Psoas muscle (tissue), 8 donors: ENCODE results near the gene CHKA. TPM values are rescaled to one million over a fixed set of nuclear protein-coding genes. Genes with fewer than 3 reads are reported as not detected.

Source experiments
- ATAC-seq, 4 donors: fragments of 200-7000 bp; cut with Tn5 transposase; one replicate each; pipeline ENCODE4 v1.9.1; 2020; ENCODE audit warnings: moderate library complexity in 3 of 4, mild to moderate bottlenecking in 2 of 4
- DNase-seq, 2 donors: peaks; one replicate each; pipeline ENCODE4 v3.0.0-alpha.2; 2020
- H3K27ac ChIP-seq: fragments of 200-600 bp; one replicate; pipeline ENCODE4 v1.8.0; 2022
- H3K27me3 ChIP-seq, 3 donors: fragments of 200-600 bp in 1 of 3; one replicate each; pipeline versions ENCODE4 v1.6.1 to v1.8.0; 2013 to 2022; ENCODE audit warnings: low read length in 2 of 3, mild to moderate bottlenecking in 2 of 3, moderate library complexity in 1 of 3; ENCODE audit not compliant: insufficient read depth in 3 of 3
- H3K36me3 ChIP-seq, 2 donors: fragments of 200-600 bp in 1 of 2; one replicate each; pipeline versions ENCODE4 v1.6.1 to v1.8.0; 2013 to 2022; ENCODE audit warnings: low read depth in 1 of 2, mild to moderate bottlenecking in 1 of 2, moderate library complexity in 1 of 2; ENCODE audit not compliant: insufficient read depth in 1 of 2
- H3K4me1 ChIP-seq: fragments of 200-600 bp; one replicate; pipeline ENCODE4 v1.8.0; 2022
- H3K4me3 ChIP-seq: fragments of 200-600 bp; one replicate; pipeline ENCODE4 v1.8.0; 2022; ENCODE audit warnings: mild to moderate bottlenecking
- H3K9me3 ChIP-seq: fragments of 200-600 bp; one replicate; pipeline ENCODE4 v1.8.0; 2022
- CTCF ChIP-seq: fragments of 200-600 bp; IDR thresholded peaks from one replicate; pipeline ENCODE4 v1.8.0; 2022; ENCODE audit warnings: antibody characterized with exemption
- WGBS, 3 donors: extraction: QIAGEN DNeasy Blood & Tissue Kit; methylation state at CpG; one replicate each; pipeline versions ENCODE4 v1.1.6 to v1.1.7; 2013; 5-methylcytosine and 5-hydroxymethylcytosine counted together
- intact Hi-C, 2 donors: fragments of 100-400 bp; cut with DNase I; formaldehyde crosslinking; loops; one replicate each; pipeline versions ENCODE4 v1.11.0 to v1.14.2; 2022
- polyA plus RNA-seq, 3 donors: library from polyadenylated mRNA; stranded (reverse); fragments of 200-250 nt; gene quantifications; one replicate each; pipeline ENCODE4 v1.2.3, GENCODE V29; 2013
- total RNA-seq, 4 donors: library from RNA; stranded (reverse); fragmentation: NEBNext Ultra II Directional in 2 of 4; extraction: Animal tissue kit (Norgen Biotek cat#: 25700) in 2 of 4; gene quantifications; one replicate each; pipeline versions ENCODE4 v1.2.1 to v1.2.4, GENCODE V29; 2021 to 2023
- donor health status: healthy with polysubstance abuse.
- donor health status: DM: no; HTN: no; CAD: no; lungs with moderate emphysema.
- donor health status: Bipolar disorder and iron deficiency.
- donor health status: healthy.
- donor health status: DM: yes; HTN: yes; CAD: no.
- donor health status: DM: no; HTN: no; CAD: no.
- donor health status: DM: no; HTN: no; CAD: no.
- donor health status: DM: yes; HTN: yes; CAD: no.

CHKA gene
- total and polyA plus RNA-seq, 7 donors = 3.6 to 11.2 (median 6.2) TPM

- Histone ChIP-seq H3K4me1 (peaks cover 8% of the 10 kb centered on the region), H3K36me3 (peaks cover 0 to 5% of the 10 kb centered on the region in 2 donors), H3K4me3 (no peak overlapping the region), H3K27me3 (no peaks in the 10 kb centered on the region), H3K9me3 (no peaks in the 10 kb centered on the region), H3K27ac (no peak overlapping the region)
- ATAC-seq (no peak), DNase-seq (no peak)
- no peak for TF ChIP-seq CTCF
- 52 to 66% (median 65%) methylated on average over 7 to 8 of the region's 8 CpGs for WGBS, 3 donors
- intact Hi-C loops = no loop called here
These were observed 78.2 kb downstream of the CHKA start for GRCh38 chr11:68043029-68043348.

GRCh38 chr11:68042219-68043028 is 78.8 kb downstream of the CHKA start:
- intact Hi-C loops = no loop called here
- H3K27me3 ChIP-seq = no peaks in the 10 kb centered on the region
- DNase-seq (peak in 1 of 2 donors; percentile 55), ATAC-seq (no peak)
- no peak overlapping the region for H3K4me3 ChIP-seq
- H3K9me3 ChIP-seq = no peaks in the 10 kb centered on the region
- no peak for TF ChIP-seq CTCF
- no peak overlapping the region for H3K27ac ChIP-seq
- H3K4me1 ChIP-seq = peaks cover 13% of the 10 kb centered on the region
- WGBS, 3 donors = 90 to 91% (median 91%) methylated on average over 24 to 27 of the region's 27 CpGs
- peaks cover 0 to 5% of the 10 kb centered on the region in 2 donors for H3K36me3 ChIP-seq

GRCh38 chr11:68041617-68042218 is 79.5 kb downstream of the CHKA start:
- peaks cover 0 to 5% of the 10 kb centered on the region in 2 donors for H3K36me3 ChIP-seq
- 88 to 93% (median 89%) methylated on average over 12 of the region's 12 CpGs for WGBS, 3 donors
- H3K9me3 ChIP-seq = no peaks in the 10 kb centered on the region
- no peak for ATAC-seq
- no peak overlapping the region for H3K27ac ChIP-seq
- no peak overlapping the region for H3K4me3 ChIP-seq
- peaks cover 18% of the 10 kb centered on the region for H3K4me1 ChIP-seq
- no peak for TF ChIP-seq CTCF
- peak in 1 of 2 donors; percentile 23 for DNase-seq
- intact Hi-C loops = no loop called here
- H3K27me3 ChIP-seq = no peaks in the 10 kb centered on the region

- H3K36me3 ChIP-seq = peaks cover 0 to 11% of the 10 kb centered on the region in 2 donors
- H3K4me1 ChIP-seq = peaks cover 18% of the 10 kb centered on the region
- DNase-seq (peak; percentile 18 to 49), ATAC-seq (no peak)
- H3K4me3 ChIP-seq = peak overlapping the region; percentile 75
- no peaks in the 10 kb centered on the region for H3K27me3 ChIP-seq
- TF ChIP-seq CTCF = no peak
- WGBS, 3 donors = 83 to 90% (median 87%) methylated on average over 16 to 23 of the region's 23 CpGs
- intact Hi-C loops = no loop called here
- no peaks in the 10 kb centered on the region for H3K9me3 ChIP-seq
- peak overlapping the region; percentile 77 for H3K27ac ChIP-seq
These were observed 80.1 kb downstream of the CHKA start for GRCh38 chr11:68040957-68041591.
